ENCODE results near the gene NR6A1. TPM values are rescaled to one million over a fixed set of nuclear protein-coding genes. Genes with fewer than 3 reads are reported as not detected.

The NR6A1 gene
- total and polyA plus RNA-seq, 11 donors = 0.65 to 5.7 (median 1.6) TPM

DNA sequence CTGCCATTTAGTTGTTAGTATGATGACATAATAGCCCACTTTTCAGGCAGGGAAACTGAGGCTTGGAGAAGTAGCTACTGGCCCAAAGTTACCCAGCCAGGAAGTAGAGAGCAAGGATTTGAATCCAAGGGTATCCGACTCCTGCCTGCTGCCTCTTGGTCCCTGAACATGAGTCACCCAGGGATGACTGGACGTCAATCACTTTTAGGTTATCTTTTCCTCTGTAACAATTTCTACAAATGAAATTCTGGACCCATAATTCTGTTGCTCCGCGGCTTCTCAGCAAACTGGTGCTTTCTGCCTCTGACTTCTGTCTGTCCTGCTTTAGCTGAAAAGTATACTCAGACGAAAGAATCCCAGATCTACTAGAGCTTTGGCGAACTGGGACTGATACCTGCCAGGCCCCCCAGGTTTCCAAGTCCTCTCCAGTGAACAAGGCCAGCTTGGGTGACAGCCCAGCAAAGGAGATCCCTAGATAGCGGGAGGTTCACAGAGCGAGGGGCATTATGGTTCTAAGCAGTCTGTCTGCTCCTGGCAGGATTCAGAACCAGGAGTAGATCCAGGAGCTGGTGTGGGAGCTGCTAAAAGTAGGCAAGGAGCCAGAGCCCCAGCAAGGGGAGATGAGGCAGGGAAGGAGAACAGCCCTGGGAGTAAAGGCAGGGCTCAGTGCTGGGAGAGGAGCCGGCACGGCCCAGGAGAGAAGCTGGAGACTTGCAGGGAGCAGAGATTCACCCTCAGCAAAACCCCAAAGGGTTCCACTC is 26.4 kb upstream of the NR6A1 start:
- peaks cover 0 to 87% (median 68%) of the 10 kb centered on the region in 12 donors for H3K4me1 ChIP-seq
- H3K36me3 ChIP-seq = peaks cover 0 to 6% (median 0%) of the 10 kb centered on the region in 9 donors
- no peaks in the 10 kb centered on the region for H3K27me3 ChIP-seq
- no peak for TF ChIP-seq POLR2A (IDR thresholded peaks at IDR 0.05)
- TF ChIP-seq, protein P1, sequence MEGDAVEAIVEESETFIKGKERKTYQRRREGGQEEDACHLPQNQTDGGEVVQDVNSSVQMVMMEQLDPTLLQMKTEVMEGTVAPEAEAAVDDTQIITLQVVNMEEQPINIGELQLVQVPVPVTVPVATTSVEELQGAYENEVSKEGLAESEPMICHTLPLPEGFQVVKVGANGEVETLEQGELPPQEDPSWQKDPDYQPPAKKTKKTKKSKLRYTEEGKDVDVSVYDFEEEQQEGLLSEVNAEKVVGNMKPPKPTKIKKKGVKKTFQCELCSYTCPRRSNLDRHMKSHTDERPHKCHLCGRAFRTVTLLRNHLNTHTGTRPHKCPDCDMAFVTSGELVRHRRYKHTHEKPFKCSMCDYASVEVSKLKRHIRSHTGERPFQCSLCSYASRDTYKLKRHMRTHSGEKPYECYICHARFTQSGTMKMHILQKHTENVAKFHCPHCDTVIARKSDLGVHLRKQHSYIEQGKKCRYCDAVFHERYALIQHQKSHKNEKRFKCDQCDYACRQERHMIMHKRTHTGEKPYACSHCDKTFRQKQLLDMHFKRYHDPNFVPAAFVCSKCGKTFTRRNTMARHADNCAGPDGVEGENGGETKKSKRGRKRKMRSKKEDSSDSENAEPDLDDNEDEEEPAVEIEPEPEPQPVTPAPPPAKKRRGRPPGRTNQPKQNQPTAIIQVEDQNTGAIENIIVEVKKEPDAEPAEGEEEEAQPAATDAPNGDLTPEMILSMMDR (IDR thresholded peaks at IDR 0.05) = no peak
- H3K9me3 ChIP-seq = no peaks in the 10 kb centered on the region
- DNase-seq (peak in 3 of 5 donors; percentile 54 to 70 (median 66)), ATAC-seq (peak; percentile 14 to 66 (median 46))
- H3K4me3 ChIP-seq = peak overlapping the region in 1 of 12 donors; percentile 2
- H3K27ac ChIP-seq = peak overlapping the region in 11 of 12 donors; percentile 5 to 75 (median 63)
- intact Hi-C loops (cut with DNase I) = loop anchor here in 3 of 10 donors (2.0 to 5.0 kb wide), 4 partner anchors 21 to 40 kb away; partner anchors contain the start of gene OLFML2A (in 1 of the 3)
- 16 to 30% (median 27%) methylated on average over 10 of the region's 10 CpGs for WGBS, 4 donors

DNA sequence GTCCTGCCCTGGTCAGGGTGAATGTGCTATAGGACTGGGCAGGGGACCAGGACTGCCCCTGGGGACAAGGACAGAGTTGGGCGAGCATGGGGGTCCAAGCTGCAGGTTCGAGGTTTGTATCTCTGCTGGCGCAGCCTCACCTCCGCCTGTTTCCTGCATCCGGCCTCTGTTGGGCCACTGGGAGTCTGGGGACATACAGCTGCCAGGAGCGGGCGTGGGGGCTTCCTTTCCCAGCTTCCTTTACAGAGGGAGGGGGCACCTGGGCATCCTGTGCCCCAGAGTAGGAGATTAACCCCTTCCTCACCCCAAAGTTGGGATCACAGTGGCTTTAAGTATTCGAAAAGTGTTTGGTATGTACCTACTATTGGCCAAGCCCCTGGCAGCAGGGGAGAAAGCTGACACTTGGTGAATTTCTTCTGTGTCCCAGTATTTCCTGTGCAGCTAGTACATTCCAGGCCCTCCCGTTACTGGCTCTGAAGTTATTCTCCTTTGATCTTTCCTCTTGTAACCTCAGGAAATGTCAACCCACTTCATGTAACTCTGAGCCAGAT is 24.8 kb upstream of the NR6A1 start:
- ATAC-seq = peak; percentile 10 to 59 (median 24)
- peak overlapping the region in 11 of 12 donors; percentile 40 to 75 (median 63) for H3K27ac ChIP-seq
- H3K9me3 ChIP-seq = no peaks in the 10 kb centered on the region
- peak; percentile 46 to 77 (median 61) for DNase-seq
- intact Hi-C loops (cut with DNase I) = loop anchor here in 3 of 10 donors (2.0 to 5.0 kb wide), 4 partner anchors 19 to 41 kb away; partner anchors contain the start of gene OLFML2A (in 1 of the 3)
- H3K4me3 ChIP-seq = no peak overlapping the region
- WGBS, 4 donors = 52 to 71% (median 54%) methylated on average over 7 to 9 of the region's 9 CpGs
- TF ChIP-seq, protein P1 (IDR thresholded peaks at IDR 0.05) = no peak
- no peak for TF ChIP-seq POLR2A (IDR thresholded peaks at IDR 0.05)
- H3K4me1 ChIP-seq = peaks cover 0 to 82% (median 61%) of the 10 kb centered on the region in 12 donors
- no peaks in the 10 kb centered on the region for H3K36me3 ChIP-seq
- no peaks in the 10 kb centered on the region for H3K27me3 ChIP-seq

DNA sequence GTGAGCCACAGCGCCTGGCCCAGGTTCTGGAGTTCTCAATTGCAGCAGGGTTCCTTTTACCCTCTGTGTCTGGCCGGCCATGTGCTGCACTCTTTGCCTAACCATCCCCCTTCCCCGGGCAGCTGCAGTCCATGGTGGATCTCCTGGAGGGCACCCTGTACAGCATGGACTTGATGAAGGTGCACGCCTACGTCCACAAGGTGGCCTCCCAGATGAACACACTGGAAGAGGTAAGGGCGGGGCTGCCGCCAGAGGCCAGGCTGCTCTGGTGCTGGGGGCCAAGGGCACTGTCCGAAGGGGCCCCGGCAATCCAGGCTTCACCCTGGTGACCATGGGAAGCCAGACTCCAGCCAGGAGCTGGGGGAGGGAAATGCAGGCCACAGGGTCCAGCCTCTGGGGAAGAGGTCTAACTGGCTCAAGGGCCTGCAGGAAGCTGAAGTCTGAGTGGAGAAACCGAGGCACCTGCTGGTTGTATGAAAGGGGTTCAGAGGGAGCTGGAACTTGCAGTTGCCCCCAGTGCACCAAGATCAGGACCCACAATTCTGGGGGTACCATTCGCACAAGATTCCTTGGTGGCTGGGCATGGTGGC is 23.9 kb upstream of the NR6A1 start:
- DNase-seq = no peak
- no peak overlapping the region for H3K4me3 ChIP-seq
- ATAC-seq = peak in 3 of 4 donors; percentile 30 to 41 (median 35)
- H3K27ac ChIP-seq = peak overlapping the region in 8 of 12 donors; percentile 9 to 75 (median 60)
- 70 to 79% (median 78%) methylated on average over 5 to 11 of the region's 11 CpGs for WGBS, 4 donors
- peaks cover 0 to under 1% (median 0%) of the 10 kb centered on the region in 9 donors for H3K36me3 ChIP-seq
- peaks cover 0 to 72% (median 52%) of the 10 kb centered on the region in 12 donors for H3K4me1 ChIP-seq
- no peaks in the 10 kb centered on the region for H3K27me3 ChIP-seq
- TF ChIP-seq POLR2A (IDR thresholded peaks at IDR 0.05) = no peak
- TF ChIP-seq, protein P1 (IDR thresholded peaks at IDR 0.05) = peak in 3 of 12 donors; percentile 10 to 28 (median 12)
- no peaks in the 10 kb centered on the region for H3K9me3 ChIP-seq
- intact Hi-C loops (cut with DNase I) = loop anchor here in 2 of 10 donors (5.0 kb wide), 2 partner anchors 37 to 42 kb away; no protein-coding TSS in a partner anchor
